Breast epithelium (tissue), 4 donors: Measurements from ENCODE around the gene ARHGAP26. TPM values are rescaled to one million over a fixed set of nuclear protein-coding genes. Genes with fewer than 3 reads are reported as not detected.

ENCODE experiments used
- DNase-seq, 2 donors: peaks; one replicate each; pipeline ENCODE4 v3.0.0-alpha.2; 2019; ENCODE audit warnings: low spot score in 2 of 2
- H3K27ac ChIP-seq, 2 donors: fragments of 200-600 bp; sonication (generic) in 1 of 2; one replicate each; pipeline ENCODE4 v1.5.1; 2016 to 2019; ENCODE audit warnings: mild to moderate bottlenecking in 1 of 2
- H3K27me3 ChIP-seq, 2 donors: fragments of 200-600 bp; sonication (generic) in 1 of 2; one replicate each; pipeline versions ENCODE4 v1.5.1 to v1.6.0; 2017 to 2019; ENCODE audit warnings: control low read depth in 1 of 2, mild to moderate bottlenecking in 1 of 2
- H3K36me3 ChIP-seq: fragments of 200-600 bp; one replicate; pipeline ENCODE4 v1.5.1; 2019
- H3K4me1 ChIP-seq, 2 donors: fragments of 200-600 bp; sonication (generic); one replicate each; pipeline ENCODE4 v1.5.1; 2016 to 2019; ENCODE audit warnings: control low read depth in 1 of 2
- H3K4me3 ChIP-seq, 3 donors: fragments of 200-600 bp; sonication (generic); 1 replicate in 2 of 3; 2 replicates in 1 of 3; pipeline ENCODE4 v1.5.1; 2016 to 2019; ENCODE audit warnings: mild to moderate bottlenecking in 3 of 3, moderate library complexity in 2 of 3
- H3K9me3 ChIP-seq, 2 donors: fragments of 200-600 bp; sonication (generic) in 1 of 2; one replicate each; pipeline ENCODE4 v1.5.1; 2016 to 2019; ENCODE audit warnings: control low read depth in 1 of 2
- CTCF ChIP-seq, 3 donors: fragments of 450-650 bp; IDR thresholded peaks; one replicate each; pipeline ENCODE4 v1.5.1; 2016 to 2017; ENCODE audit warnings: antibody characterized with exemption in 3 of 3, mild to moderate bottlenecking in 3 of 3, moderate library complexity in 3 of 3
- POLR2A ChIP-seq: fragments of 450-650 bp; IDR thresholded peaks from one replicate; pipeline ENCODE4 v1.6.1; 2016; ENCODE audit warnings: antibody characterized with exemption, mild to moderate bottlenecking, moderate library complexity
- POLR2AphosphoS5 ChIP-seq, 3 donors: sonication (generic); formaldehyde crosslinking; IDR thresholded peaks; one replicate each; pipeline ENCODE4 v1.6.1; 2017; ENCODE audit warnings: antibody characterized with exemption in 3 of 3
- intact Hi-C: fragments of 100-400 bp; cut with DNase I; formaldehyde crosslinking; loops from one replicate; pipeline ENCODE4 v1.15.1; 2023; ENCODE audit warnings: low total_unique reads
- total RNA-seq, 3 donors: library from RNA; depleted of rRNA; stranded (reverse); fragments of >200 nt; gene quantifications; one replicate each; pipeline ENCODE4 v1.1.0, GENCODE V29; 2016

Gene ARHGAP26
- total RNA-seq, 3 donors from 2014 or later: 33.1 to 89.0 (median 56.4) TPM

GRCh38 chr5:143061161-143061945 lies 291.2 kb downstream of the ARHGAP26 start:
- Histone ChIP-seq H3K4me1 (peaks cover under 1 to 5% of the 10 kb centered on the region in 2 donors), H3K27me3 (no peaks in the 10 kb centered on the region), H3K4me3 (no peak overlapping the region), H3K36me3 (no peaks in the 10 kb centered on the region), H3K27ac (peak overlapping the region; percentile 68 to 80), H3K9me3 (no peaks in the 10 kb centered on the region)
- TF ChIP-seq POLR2AphosphoS5 (IDR thresholded peaks at IDR 0.05): no peak
- no peak for TF ChIP-seq POLR2A
- no peak for TF ChIP-seq CTCF (IDR thresholded peaks at IDR 0.05)
- peak in 1 of 2 donors; percentile 49 for DNase-seq
- intact Hi-C loops: no loop called here

- no peak overlapping the region for H3K4me3 ChIP-seq
- no peak for DNase-seq
- TF ChIP-seq CTCF (IDR thresholded peaks at IDR 0.05): no peak
- no peak for TF ChIP-seq POLR2A
- H3K9me3 ChIP-seq: no peaks in the 10 kb centered on the region
- no peaks in the 10 kb centered on the region for H3K27me3 ChIP-seq
- H3K27ac ChIP-seq: peak overlapping the region; percentile 68 to 80
- intact Hi-C loops: no loop called here
- no peaks in the 10 kb centered on the region for H3K36me3 ChIP-seq
- H3K4me1 ChIP-seq: peaks cover 5% of the 10 kb centered on the region in 2 donors
These were observed 292.2 kb downstream of the ARHGAP26 start for GRCh38 chr5:143062379-143062778.

GRCh38 chr5:143063175-143063970 lies 293.2 kb downstream of the ARHGAP26 start:
- Histone ChIP-seq H3K4me1 (peaks cover 5% of the 10 kb centered on the region in 2 donors), H3K36me3 (no peaks in the 10 kb centered on the region), H3K9me3 (no peaks in the 10 kb centered on the region), H3K27ac (peak overlapping the region; percentile 26 to 49), H3K4me3 (no peak overlapping the region), H3K27me3 (no peaks in the 10 kb centered on the region)
- intact Hi-C loops: no loop called here
- TF ChIP-seq POLR2AphosphoS5 (IDR thresholded peaks at IDR 0.05): no peak
- TF ChIP-seq CTCF (IDR thresholded peaks at IDR 0.05): no peak
- no peak for TF ChIP-seq POLR2A
- peak in 1 of 2 donors; percentile 36 for DNase-seq

GRCh38 chr5:143064218-143064641 lies 294.1 kb downstream of the ARHGAP26 start:
- Histone ChIP-seq H3K9me3 (no peaks in the 10 kb centered on the region), H3K36me3 (no peaks in the 10 kb centered on the region), H3K4me3 (no peak overlapping the region), H3K27me3 (no peaks in the 10 kb centered on the region), H3K27ac (peak overlapping the region; percentile 26 to 49), H3K4me1 (peaks cover 5% of the 10 kb centered on the region in 2 donors)
- TF ChIP-seq POLR2AphosphoS5 (IDR thresholded peaks at IDR 0.05): no peak
- TF ChIP-seq CTCF (IDR thresholded peaks at IDR 0.05): no peak
- no peak for TF ChIP-seq POLR2A
- intact Hi-C loops: no loop called here
- no peak for DNase-seq

GRCh38 chr5:143064676-143065075 lies 294.5 kb downstream of the ARHGAP26 start:
- DNase-seq: no peak
- no peaks in the 10 kb centered on the region for H3K9me3 ChIP-seq
- peak overlapping the region in 1 of 2 donors; percentile 15 for H3K27ac ChIP-seq
- TF ChIP-seq POLR2AphosphoS5 (IDR thresholded peaks at IDR 0.05) (no peak), CTCF (IDR thresholded peaks at IDR 0.05) (no peak), POLR2A (no peak)
- intact Hi-C loops: no loop called here
- H3K4me1 ChIP-seq: peaks cover 5% of the 10 kb centered on the region in 2 donors
- no peaks in the 10 kb centered on the region for H3K36me3 ChIP-seq
- no peaks in the 10 kb centered on the region for H3K27me3 ChIP-seq
- no peak overlapping the region for H3K4me3 ChIP-seq
